ENCODE results near the gene ZNHIT1. TPM values are rescaled to one million over a fixed set of nuclear protein-coding genes. Genes with fewer than 3 reads are reported as not detected.

ZNHIT1 gene
- total and polyA plus RNA-seq, 2 of the 8 experiments (the other 6 are each of a cell fraction or from before 2014, with no cell fraction given) = 38.2 to 61.7 TPM

GRCh38 chr7:101225650-101226049, 7.7 kb downstream of the ZNHIT1 start:
- no peak for FAIRE-seq
- no peak overlapping the region for H2BK15ac ChIP-seq (ENCODE audit: low read length)
- H3K27ac ChIP-seq (ENCODE audit: low read depth, low read length) = no peak overlapping the region
- ChIA-PET POLR2A (ENCODE audit: partially characterized antibody) (interaction anchor here (1.6 kb wide), 1 partner anchor 7 kb away, joined by 5 read pairs; the partner anchor contains the start of gene ZNHIT1), CTCF (ENCODE audit: partially characterized antibody) (interaction anchor here (0.7 to 4.1 kb wide), 6 partner anchors 9 to 81 kb away, joined by 3 to 18 read pairs (median 7); partner anchors contain the start of gene FIS1)
- no peak overlapping the region for H2AFZ ChIP-seq (ENCODE audit: low read length)
- H3K23me2 ChIP-seq (ENCODE audit: low read depth, low read length) = no peaks in the 10 kb centered on the region
- H4K91ac ChIP-seq (replicated peaks; ENCODE audit: insufficient read length, low read length) = no peak overlapping the region
- H3K4me2 ChIP-seq (ENCODE audit: insufficient read depth in 1 of 2, low read depth in 2 of 2, low read length in 2 of 2) = no peak overlapping the region
- DNase-seq (ENCODE audit: low read depth in 1 of 2, low spot score in 2 of 2) = no peak
- H2BK5ac ChIP-seq (ENCODE audit: low read depth, low read length) = no peak overlapping the region
- H3K14ac ChIP-seq (ENCODE audit: insufficient read length) = no peak overlapping the region
- H3K36me3 ChIP-seq (ENCODE audit: control insufficient read depth in 2 of 4, insufficient read depth in 4 of 4, low read length in 3 of 4) = peaks cover 2 to 9% (median 5%) of the 10 kb centered on the region in 4 experiments; a peak in 7 of 8 replicates
- H2AK5ac ChIP-seq (ENCODE audit: low read depth, low read length) = no peak overlapping the region
- no peak overlapping the region for H2BK20ac ChIP-seq (ENCODE audit: low read length)
- H4K8ac ChIP-seq (ENCODE audit: extremely low read depth, insufficient read depth, low read length) = no peak overlapping the region
- H3K18ac ChIP-seq (ENCODE audit: extremely low read depth, low read length) = no peak overlapping the region
- no peak overlapping the region for H2BK12ac ChIP-seq (ENCODE audit: low read depth, low read length)
- H3K9me3 ChIP-seq (ENCODE audit: insufficient read depth in 2 of 2, low read depth in 1 of 2, low read length in 1 of 2) = no peaks in the 10 kb centered on the region
- no peak overlapping the region for H3K9ac ChIP-seq (replicated peaks in 1 of 4; ENCODE audit: extremely low read depth in 1 of 4, low read depth in 3 of 4, low read length in 3 of 4)
- no peak overlapping the region for H2BK120ac ChIP-seq (replicated peaks; ENCODE audit: low read depth, low read length)
- H4K5ac ChIP-seq (ENCODE audit: insufficient read length, low read depth, low read length) = no peak overlapping the region
- H3K79me1 ChIP-seq (ENCODE audit: low read depth, low read length) = no peaks in the 10 kb centered on the region; the same call in 1 of the 2 replicates
- H4K20me1 ChIP-seq (replicated peaks in 1 of 2; ENCODE audit: control insufficient read depth in 1 of 2, insufficient read depth in 2 of 2, low read length in 2 of 2) = peaks cover 0 to 5% of the 10 kb centered on the region in 2 experiments
- WGBS, 2 experiments (ENCODE audit: extremely low coverage in 1 of 2, insufficient coverage in 1 of 2, insufficient read length in 1 of 2, insufficient replicate concordance in 2 of 2, low coverage in 1 of 2, low lambda C conversion rate in 2 of 2, missing lambda C conversion rate in 1 of 2) = 97% methylated on average over 6 of the region's 6 CpGs; no CpG with 5 or more reads in 1 of the 2 experiments
- H3K27me3 ChIP-seq (replicated peaks in 1 of 4; ENCODE audit: control insufficient read depth in 3 of 4, extremely low read depth in 1 of 4, insufficient read depth in 3 of 4, low read length in 3 of 4) = no peaks in the 10 kb centered on the region
- H3K4ac ChIP-seq (replicated peaks; ENCODE audit: insufficient read length, low read depth, low read length) = no peak overlapping the region
- H3K4me1 ChIP-seq (replicated peaks in 1 of 4; ENCODE audit: control insufficient read depth in 3 of 4, insufficient read depth in 4 of 4, low read length in 3 of 4) = peaks cover 0 to 3% (median 0%) of the 10 kb centered on the region in 4 experiments; a peak in 2 of 7 replicates
- no peak overlapping the region for H3K56ac ChIP-seq (replicated peaks; ENCODE audit: insufficient read length, low read depth, low read length)
- no peaks in the 10 kb centered on the region; a peak in 1 of 4 replicates for H3K79me2 ChIP-seq (ENCODE audit: control insufficient read depth in 1 of 2, insufficient read depth in 2 of 2, low read length in 2 of 2)
- H3K23ac ChIP-seq (ENCODE audit: insufficient read length) = no peak overlapping the region
- H3K4me3 ChIP-seq (ENCODE audit: extremely low read depth in 1 of 4, insufficient read depth in 2 of 4, low read depth in 3 of 4, low read length in 4 of 4) = no peak overlapping the region
- TF ChIP-seq TCF12 (IDR thresholded peaks at IDR 0.05; ENCODE audit: low read depth, low read length) = no peak
- no peak for TF ChIP-seq RBBP5 (IDR thresholded peaks at IDR 0.05; ENCODE audit: borderline replicate concordance, low read depth, low read length)
- TF ChIP-seq CEBPB (IDR thresholded peaks at IDR 0.05; ENCODE audit: low read depth, low read length) = no peak
- TF ChIP-seq EP300 (IDR thresholded peaks at IDR 0.05; ENCODE audit: borderline replicate concordance in 1 of 2, low read depth in 2 of 2, low read length in 2 of 2) = no peak
- no peak for TF ChIP-seq SAP30 (IDR thresholded peaks at IDR 0.05; ENCODE audit: insufficient read depth, insufficient replicate concordance, low read length)
- TF ChIP-seq RNF2 (IDR thresholded peaks at IDR 0.05; ENCODE audit: borderline replicate concordance, low read depth, low read length, missing control alignments, poor library complexity, severe bottlenecking) = no peak
- TF ChIP-seq SP1 (IDR thresholded peaks at IDR 0.05; ENCODE audit: low read depth, low read length) = no peak
- TF ChIP-seq BRCA1 (IDR thresholded peaks at IDR 0.05; ENCODE audit: low read depth, low read length) = no peak
- TF ChIP-seq SP2 (IDR thresholded peaks at IDR 0.05; ENCODE audit: low read length) = no peak
- no peak for TF ChIP-seq CHD1 (IDR thresholded peaks at IDR 0.05; ENCODE audit: low read depth, low read length)
- TF ChIP-seq TAF7 (optimal IDR thresholded peaks at IDR 0.05; ENCODE audit: borderline replicate concordance, low read depth, low read length) = no peak
- no peak for TF ChIP-seq MAX (IDR thresholded peaks at IDR 0.05)
- TF ChIP-seq EZH2 (IDR thresholded peaks at IDR 0.05; ENCODE audit: low read depth, low read length, severe bottlenecking) = no peak
- no peak for TF ChIP-seq JUND (IDR thresholded peaks at IDR 0.05; ENCODE audit: low read length)
